ENCODE measurements around the gene ACP2. TPM values are rescaled to one million over a fixed set of nuclear protein-coding genes. Genes with fewer than 3 reads are reported as not detected.

ACP2 gene
- total and polyA plus RNA-seq, 7 donors, result 7.1 to 19.0 (median 16.4) TPM

DNA sequence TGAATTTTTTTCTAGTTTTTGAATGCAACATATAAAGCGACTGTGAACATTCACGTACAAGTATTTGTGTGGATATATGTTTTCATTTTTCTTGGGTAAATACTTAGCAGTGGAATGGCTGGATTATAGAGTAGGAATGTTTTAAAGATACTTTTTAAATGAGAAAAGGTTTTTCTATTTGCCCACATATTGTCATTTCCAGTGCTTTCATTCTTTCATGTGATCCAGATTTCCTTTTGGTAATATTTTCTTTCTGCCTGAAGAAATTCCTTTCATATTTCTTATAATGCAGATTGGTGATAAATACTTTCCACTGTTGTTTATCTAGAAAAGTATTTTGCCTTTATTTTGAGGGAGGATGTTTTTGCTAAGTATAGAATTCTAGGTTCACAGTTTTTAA is 25.9 kb downstream of the ACP2 start:
- peaks cover 0 to 71% of the 10 kb centered on the region in 2 donors for H3K36me3 ChIP-seq (ENCODE audit: insufficient read depth in 1 of 2, low read depth in 1 of 2)
- no peak overlapping the region for H3K27ac ChIP-seq
- no peaks in the 10 kb centered on the region for H3K9me3 ChIP-seq
- no peak overlapping the region for H3K4me3 ChIP-seq
- 93 to 97% (median 97%) methylated on average over 2 of the region's 2 CpGs for WGBS, 3 donors
- H3K27me3 ChIP-seq (ENCODE audit: insufficient read depth in 3 of 3, low read length in 2 of 3), result no peaks in the 10 kb centered on the region
- H3K4me1 ChIP-seq, result peaks cover 3% of the 10 kb centered on the region
- no peak for DNase-seq
- intact Hi-C loops (cut with DNase I), result no loop called here
- ATAC-seq, result no peak
- TF ChIP-seq, protein P1, sequence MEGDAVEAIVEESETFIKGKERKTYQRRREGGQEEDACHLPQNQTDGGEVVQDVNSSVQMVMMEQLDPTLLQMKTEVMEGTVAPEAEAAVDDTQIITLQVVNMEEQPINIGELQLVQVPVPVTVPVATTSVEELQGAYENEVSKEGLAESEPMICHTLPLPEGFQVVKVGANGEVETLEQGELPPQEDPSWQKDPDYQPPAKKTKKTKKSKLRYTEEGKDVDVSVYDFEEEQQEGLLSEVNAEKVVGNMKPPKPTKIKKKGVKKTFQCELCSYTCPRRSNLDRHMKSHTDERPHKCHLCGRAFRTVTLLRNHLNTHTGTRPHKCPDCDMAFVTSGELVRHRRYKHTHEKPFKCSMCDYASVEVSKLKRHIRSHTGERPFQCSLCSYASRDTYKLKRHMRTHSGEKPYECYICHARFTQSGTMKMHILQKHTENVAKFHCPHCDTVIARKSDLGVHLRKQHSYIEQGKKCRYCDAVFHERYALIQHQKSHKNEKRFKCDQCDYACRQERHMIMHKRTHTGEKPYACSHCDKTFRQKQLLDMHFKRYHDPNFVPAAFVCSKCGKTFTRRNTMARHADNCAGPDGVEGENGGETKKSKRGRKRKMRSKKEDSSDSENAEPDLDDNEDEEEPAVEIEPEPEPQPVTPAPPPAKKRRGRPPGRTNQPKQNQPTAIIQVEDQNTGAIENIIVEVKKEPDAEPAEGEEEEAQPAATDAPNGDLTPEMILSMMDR (IDR thresholded peaks at IDR 0.05), result no peak

DNA sequence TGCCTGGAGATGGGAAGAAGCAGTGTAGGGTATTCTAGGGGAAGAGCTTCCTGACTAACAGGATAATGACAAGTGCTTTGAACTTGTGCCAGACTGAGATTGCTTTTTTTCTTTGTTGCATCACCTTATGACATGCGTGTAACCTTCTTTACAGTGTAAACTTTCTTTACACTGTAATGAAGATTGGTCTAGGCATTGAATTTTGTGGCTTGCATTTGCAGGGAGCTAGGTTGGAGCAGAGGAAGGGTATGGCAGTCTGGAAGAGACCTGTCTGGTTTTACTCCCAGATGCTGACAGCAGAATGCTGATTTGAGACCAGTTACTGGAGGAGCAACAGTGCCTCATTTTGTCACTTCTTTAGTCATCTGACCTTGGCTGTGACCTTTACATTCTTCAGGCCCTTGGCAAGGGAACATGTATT is 28.2 kb downstream of the ACP2 start:
- intact Hi-C loops (cut with DNase I), result no loop called here
- H3K27ac ChIP-seq, result no peak overlapping the region
- ATAC-seq, result peak in 1 of 4 donors; percentile 31

DNA sequence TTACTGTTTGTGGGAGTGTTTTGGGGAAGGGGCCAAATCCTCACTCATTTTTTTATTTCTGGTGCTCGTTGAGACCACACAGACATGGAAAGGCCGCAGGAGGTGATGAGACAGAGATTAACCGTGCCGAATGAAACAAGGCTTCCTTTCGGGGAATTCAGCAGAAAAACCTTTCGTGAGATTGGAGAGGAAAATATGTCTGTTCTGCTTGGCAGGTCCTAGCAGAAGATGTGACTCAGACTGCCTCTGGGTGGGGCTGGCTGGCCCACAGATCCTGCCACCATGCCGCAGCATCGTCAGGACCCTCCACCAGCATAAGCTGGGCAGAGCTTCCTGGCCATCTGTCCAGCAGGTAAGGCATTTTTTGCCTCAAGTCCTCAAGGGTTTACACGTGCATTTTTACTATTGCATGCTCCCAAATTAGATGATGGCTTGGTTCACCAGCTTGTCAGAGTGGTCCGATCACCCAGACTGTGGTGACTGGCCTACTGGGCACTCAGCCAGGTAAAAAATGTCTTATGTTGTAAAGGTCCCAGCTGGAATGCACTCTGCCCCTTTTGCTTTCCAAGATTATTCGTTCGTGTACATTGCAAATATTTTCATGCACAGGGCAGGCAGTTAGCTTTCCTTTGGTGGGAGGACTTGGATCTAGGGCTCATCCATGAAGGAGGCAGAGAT is 32.4 kb downstream of the ACP2 start:
- WGBS, 3 donors, result 15 to 27% (median 16%) methylated on average over 12 of the region's 12 CpGs
- peak overlapping the region; percentile 83 for H3K4me3 ChIP-seq
- no peaks in the 10 kb centered on the region for H3K27me3 ChIP-seq (ENCODE audit: insufficient read depth in 3 of 3, low read length in 2 of 3)
- DNase-seq (peak in 1 of 2 donors; percentile 46), ATAC-seq (no peak)
- intact Hi-C loops (cut with DNase I), result no loop called here
- TF ChIP-seq, protein P1 (IDR thresholded peaks at IDR 0.05), result no peak
- H3K9me3 ChIP-seq, result no peaks in the 10 kb centered on the region
- H3K27ac ChIP-seq, result peak overlapping the region; percentile 92
- peaks cover 0 to 42% of the 10 kb centered on the region in 2 donors for H3K36me3 ChIP-seq (ENCODE audit: insufficient read depth in 1 of 2, low read depth in 1 of 2)
- peaks cover 26% of the 10 kb centered on the region for H3K4me1 ChIP-seq

More for the DNA sequence above, 28.2 kb downstream of the ACP2 start:
- TF ChIP-seq, protein P1 (IDR thresholded peaks at IDR 0.05), result no peak
- peaks cover 0 to 61% of the 10 kb centered on the region in 2 donors for H3K36me3 ChIP-seq (ENCODE audit: insufficient read depth in 1 of 2, low read depth in 1 of 2)
- H3K4me3 ChIP-seq, result no peak overlapping the region
- DNase-seq, result no peak
- 73 to 84% (median 75%) methylated on average over 1 of the region's 1 CpG for WGBS, 3 donors
- peaks cover 17% of the 10 kb centered on the region for H3K4me1 ChIP-seq
- no peaks in the 10 kb centered on the region for H3K9me3 ChIP-seq
- H3K27me3 ChIP-seq (ENCODE audit: insufficient read depth in 3 of 3, low read length in 2 of 3), result no peaks in the 10 kb centered on the region

DNA sequence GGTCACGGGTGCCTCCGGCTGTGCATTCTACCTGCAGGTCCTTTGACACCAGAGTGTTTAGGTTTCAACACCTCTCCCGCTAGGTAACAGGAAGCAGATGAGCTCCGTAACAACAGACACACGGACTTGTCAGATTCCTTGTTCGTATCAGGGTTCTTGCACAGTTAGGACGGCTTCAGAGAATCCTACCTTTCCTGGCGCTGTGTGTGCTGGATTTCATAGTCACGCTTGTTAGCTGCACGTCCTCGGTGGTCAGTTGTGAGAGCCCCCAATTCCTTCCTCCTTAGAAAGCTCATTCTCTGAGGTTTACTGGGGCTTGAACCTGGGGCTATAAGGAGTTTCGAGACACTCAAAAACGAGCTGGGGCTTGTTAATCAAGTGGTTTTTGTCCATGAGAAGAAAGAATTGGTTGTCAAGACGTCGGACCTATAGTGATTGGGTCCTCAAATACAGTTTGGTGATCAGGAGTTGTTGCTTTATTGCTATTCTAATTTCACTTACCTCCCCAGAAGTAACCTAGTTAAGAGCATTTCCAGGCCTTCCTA is 33.2 kb downstream of the ACP2 start:
- Histone ChIP-seq H3K4me3 (peak overlapping the region; percentile 83), H3K27me3 (ENCODE audit: insufficient read depth in 3 of 3, low read length in 2 of 3) (no peaks in the 10 kb centered on the region), H3K27ac (peak overlapping the region; percentile 92), H3K9me3 (no peaks in the 10 kb centered on the region), H3K4me1 (peaks cover 25% of the 10 kb centered on the region), H3K36me3 (ENCODE audit: insufficient read depth in 1 of 2, low read depth in 1 of 2) (peaks cover 0 to 36% of the 10 kb centered on the region in 2 donors)
- 8 to 13% (median 10%) methylated on average over 15 of the region's 15 CpGs for WGBS, 3 donors
- TF ChIP-seq, protein P1 (IDR thresholded peaks at IDR 0.05), result no peak
- no peak for DNase-seq
- intact Hi-C loops (cut with DNase I), result loop anchor here in 1 of 2 donors (2.0 kb wide), 1 partner anchor 29 kb away; the partner anchor contains the start of gene PACSIN3
- ATAC-seq, result no peak

Data from psoas muscle (tissue), 8 donors.